K562 (cell line): Measurements from ENCODE around the gene MPHOSPH8. TPM values are rescaled to one million over a fixed set of nuclear protein-coding genes. Genes with fewer than 3 reads are reported as not detected.

Experiments used
- ARID2 ChIP-seq: fragments of 450-650 bp; IDR thresholded peaks from 2 replicates; pipeline ENCODE4 v1.6.1; 2017; ENCODE audit warnings: antibody characterized with exemption, mild to moderate bottlenecking
- FOXA1 ChIP-seq: fragments of 450-650 bp; IDR thresholded peaks from 2 replicates; pipeline ENCODE4 v1.6.1; 2016; ENCODE audit warnings: mild to moderate bottlenecking, borderline replicate concordance
- GABPB2 ChIP-seq: fragments of 250-450 bp; sonication (Bioruptor Pico); conservative IDR thresholded peaks from 2 replicates; pipeline ENCODE4 v1.5.1; 2021; ENCODE audit warnings: mild to moderate bottlenecking
- GMEB1 ChIP-seq: fragments of 250-450 bp; sonication (Bioruptor Pico); IDR thresholded peaks from 2 replicates; pipeline ENCODE4 v1.4.0; 2020; ENCODE audit warnings: mild to moderate bottlenecking
- HDAC1 ChIP-seq, 2 experiments: fragments of 450-650 bp; IDR thresholded peaks; 2 replicates each; pipeline ENCODE4 v1.6.1; 2016 to 2017; ENCODE audit warnings: inconsistent platforms in 1 of 2, mild to moderate bottlenecking in 1 of 2, moderate library complexity in 1 of 2
- NFATC3 ChIP-seq: fragments of 450-650 bp; IDR thresholded peaks from 2 replicates; pipeline ENCODE4 v1.6.1; 2017; ENCODE audit warnings: mild to moderate bottlenecking
- RBFOX2 ChIP-seq: fragments of 200-400 bp; formaldehyde crosslinking; IDR thresholded peaks from 2 replicates; pipeline ENCODE4 v1.6.1; 2017; ENCODE audit warnings: low read depth, mild to moderate bottlenecking, low read length, moderate library complexity
- RBM25 ChIP-seq: fragments of 200-400 bp; formaldehyde crosslinking; IDR thresholded peaks from 2 replicates; pipeline ENCODE4 v1.6.1; 2018; ENCODE audit warnings: low read length, low read depth, moderate library complexity; ENCODE audit not compliant: severe bottlenecking
- TOE1 ChIP-seq, 2 experiments: fragments of 450-650 bp in 1 of 2; sonication (generic) in 1 of 2; formaldehyde crosslinking in 1 of 2; IDR thresholded peaks; 2 replicates each; pipeline versions ENCODE4 v1.7.1 to v1.8.0; 2016 to 2022; ENCODE audit warnings: borderline replicate concordance in 2 of 2, mild to moderate bottlenecking in 2 of 2, antibody characterized with exemption in 1 of 2, inconsistent platforms in 1 of 2, low read depth in 1 of 2, missing genetic modification reagents in 1 of 2, moderate library complexity in 1 of 2
- ZBED1 ChIP-seq: IDR thresholded peaks from 2 replicates; pipeline ENCODE4 v1.6.1; 2014
- ZBTB11 ChIP-seq, 3 experiments: fragments of 200-800 bp in 1 of 3; fragments of 250-450 bp in 1 of 3; fragments of 450-650 bp in 1 of 3; sonication (Bioruptor Pico) in 1 of 3; sonication (Bioruptor generic) in 1 of 3; formaldehyde crosslinking in 1 of 3; IDR thresholded peaks; 2 replicates each; pipeline versions ENCODE4 v1.6.1 to v1.8.0; 2016 to 2022; ENCODE audit warnings: mild to moderate bottlenecking in 2 of 3, missing genetic modification characterization in 2 of 3, missing compliant biosample characterization in 1 of 3, moderate library complexity in 1 of 3
- ZNF232 ChIP-seq: sonication (generic); formaldehyde crosslinking; IDR thresholded peaks from 2 replicates; pipeline ENCODE4 v1.8.0; 2022; ENCODE audit warnings: mild to moderate bottlenecking, missing genetic modification reagents
- ZNF239 ChIP-seq: fragments of 250-450 bp; sonication (Bioruptor Pico); IDR thresholded peaks from 2 replicates; pipeline ENCODE4 v1.4.0; 2020; ENCODE audit warnings: mild to moderate bottlenecking
- ZNF280B ChIP-seq: fragments of 250-450 bp; sonication (Bioruptor Pico); IDR thresholded peaks from 2 replicates; pipeline ENCODE4 v1.5.1; 2021; ENCODE audit warnings: mild to moderate bottlenecking
- polyA plus RNA-seq, 8 experiments: library from polyadenylated mRNA; depleted of rRNA in 4 of 8; stranded (reverse) in 5 of 8; unstranded in 3 of 8; fragments of >200 nt; fragmentation: Nextera tagmentation in 2 of 8; fragmentation: Illumina TruSeq in 1 of 8; extraction: Ambion mirVana in 2 of 8; extraction: Trizol in 1 of 8; gene quantifications; 2 replicates each; pipeline versions ENCODE4 v1.2.1 to v1.2.3, GENCODE V29; 2011 to 2014; ENCODE audit warnings: inconsistent platforms in 1 of 8, missing spikeins in 1 of 8
- total RNA-seq, 7 experiments: library from RNA; depleted of rRNA in 6 of 7; stranded (reverse); fragments of >200 nt in 6 of 7; fragmentation: Illumina TruSeq in 2 of 7; extraction: Trizol in 2 of 7; gene quantifications; 2 replicates each; pipeline versions ENCODE4 v1.2.1 to v1.2.3, GENCODE V29; 2011 to 2021; ENCODE audit warnings: low replicate concordance in 1 of 7
- TF ChIP-seq, protein P1 (sequence below): sonication (generic); formaldehyde crosslinking; IDR thresholded peaks from 2 replicates; pipeline ENCODE4 v1.8.1; 2023; ENCODE audit warnings: mild to moderate bottlenecking, missing genetic modification reagents

The MPHOSPH8 gene
- total and polyA plus RNA-seq, 9 of the 15 experiments (the other 6 are each of a cell fraction or from before 2014, with no cell fraction given) = 10.3 to 24.8 (median 16.6) TPM

DNA sequence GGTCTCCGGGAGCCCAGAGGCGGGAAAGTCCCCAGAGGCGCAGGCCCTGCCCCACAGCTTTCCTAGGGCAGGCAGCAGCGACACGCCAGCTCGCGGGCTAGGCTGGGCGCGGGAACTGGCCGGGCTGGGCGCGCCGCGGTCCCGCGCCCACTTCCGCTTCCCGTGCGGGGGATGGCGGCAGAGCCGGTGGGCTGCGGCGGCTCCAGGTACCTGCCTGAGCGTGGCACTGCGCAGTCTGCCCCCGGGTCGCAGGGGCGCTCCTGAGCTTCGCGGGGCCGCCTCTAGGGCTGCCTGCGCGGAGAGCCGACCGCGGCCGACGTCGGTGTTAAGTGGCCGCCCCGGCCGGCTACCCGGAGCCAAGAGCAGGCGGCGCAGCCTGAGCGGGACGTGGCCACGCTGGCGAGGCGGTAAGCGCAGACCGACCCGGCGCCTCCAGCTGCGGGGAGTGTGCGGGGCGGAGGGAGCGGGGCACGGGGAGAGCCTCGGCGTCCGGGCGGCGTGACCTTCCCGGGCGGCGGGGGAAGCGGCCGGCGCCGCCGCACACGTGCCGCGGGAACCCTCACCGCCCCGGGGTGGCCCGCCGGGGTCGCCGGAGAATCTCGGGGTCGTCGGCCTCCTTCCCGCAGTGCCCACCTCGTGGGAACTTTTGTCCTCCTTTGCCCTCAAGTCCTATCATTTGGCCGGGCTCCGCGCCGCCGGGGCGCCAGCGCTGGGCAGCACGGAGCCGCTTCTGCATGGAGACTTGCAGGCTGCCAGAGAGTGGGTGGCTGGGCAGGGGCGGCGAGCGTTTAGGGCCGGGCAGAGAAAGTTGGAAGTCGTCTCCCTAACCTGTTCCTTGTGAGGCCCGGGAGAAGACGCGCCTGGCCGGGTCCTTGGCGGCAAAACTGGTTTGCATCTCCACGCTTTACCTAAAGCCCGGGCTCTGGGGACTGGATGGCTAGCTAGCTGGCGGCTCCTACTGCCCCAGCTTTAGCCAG is 31.4 kb upstream of the MPHOSPH8 start (continued):
- TF ChIP-seq TOE1 (IDR thresholded peaks at IDR 0.05; ENCODE audit: borderline replicate concordance) = no peak
- TF ChIP-seq TOE1 (CRISPR knock-in tag; IDR thresholded peaks at IDR 0.05; ENCODE audit: borderline replicate concordance, low read depth) = no peak
- no peak for TF ChIP-seq GABPB2 (CRISPR knock-in tag)
- no peak for TF ChIP-seq ZBED1
- TF ChIP-seq, protein P1, sequence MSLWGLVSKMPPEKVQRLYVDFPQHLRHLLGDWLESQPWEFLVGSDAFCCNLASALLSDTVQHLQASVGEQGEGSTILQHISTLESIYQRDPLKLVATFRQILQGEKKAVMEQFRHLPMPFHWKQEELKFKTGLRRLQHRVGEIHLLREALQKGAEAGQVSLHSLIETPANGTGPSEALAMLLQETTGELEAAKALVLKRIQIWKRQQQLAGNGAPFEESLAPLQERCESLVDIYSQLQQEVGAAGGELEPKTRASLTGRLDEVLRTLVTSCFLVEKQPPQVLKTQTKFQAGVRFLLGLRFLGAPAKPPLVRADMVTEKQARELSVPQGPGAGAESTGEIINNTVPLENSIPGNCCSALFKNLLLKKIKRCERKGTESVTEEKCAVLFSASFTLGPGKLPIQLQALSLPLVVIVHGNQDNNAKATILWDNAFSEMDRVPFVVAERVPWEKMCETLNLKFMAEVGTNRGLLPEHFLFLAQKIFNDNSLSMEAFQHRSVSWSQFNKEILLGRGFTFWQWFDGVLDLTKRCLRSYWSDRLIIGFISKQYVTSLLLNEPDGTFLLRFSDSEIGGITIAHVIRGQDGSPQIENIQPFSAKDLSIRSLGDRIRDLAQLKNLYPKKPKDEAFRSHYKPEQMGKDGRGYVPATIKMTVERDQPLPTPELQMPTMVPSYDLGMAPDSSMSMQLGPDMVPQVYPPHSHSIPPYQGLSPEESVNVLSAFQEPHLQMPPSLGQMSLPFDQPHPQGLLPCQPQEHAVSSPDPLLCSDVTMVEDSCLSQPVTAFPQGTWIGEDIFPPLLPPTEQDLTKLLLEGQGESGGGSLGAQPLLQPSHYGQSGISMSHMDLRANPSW (CRISPR knock-in tag) = no peak
- TF ChIP-seq ZNF280B (CRISPR knock-in tag) = no peak
- TF ChIP-seq FOXA1 = no peak
- no peak for TF ChIP-seq ZNF239 (CRISPR knock-in tag)
- no peak for TF ChIP-seq RBM25
- no peak for TF ChIP-seq ARID2
- TF ChIP-seq ZNF232 = no peak
- no peak for TF ChIP-seq GMEB1 (CRISPR knock-in tag)
- peak; percentile 85 for TF ChIP-seq RBFOX2
- TF ChIP-seq ZBTB11 (CRISPR knock-in tag; IDR thresholded peaks at IDR 0.05) = peak; percentile 21 to 85 (median 53); a peak in 3 of 6 replicates
- TF ChIP-seq NFATC3 = no peak
- TF ChIP-seq HDAC1 (IDR thresholded peaks at IDR 0.05) = no peak
